IMR-90 (cell line): ENCODE results near the gene DNMT1. TPM values are rescaled to one million over a fixed set of nuclear protein-coding genes. Genes with fewer than 3 reads are reported as not detected.

ENCODE experiments used
- ATAC-seq: fragments of 200-7000 bp; cut with Tn5 transposase; 2 replicates; pipeline ENCODE4 v1.9.1; 2020; ENCODE audit warnings: low read depth, mild to moderate bottlenecking, moderate library complexity
- BruUV-seq: library from RNA; stranded (reverse); fragments of 400-500 nt; replicated peaks from 2 replicates; lab custom pipeline; 2021; lab: Mats Ljungman, UMichigan
- CTCF ChIA-PET: fragments of 300-600 bp; formaldehyde crosslinking; extraction: SDS; loops from one replicate; lab custom pipeline; 2021; ENCODE audit warnings: antibody characterized with exemption; lab: Yijun Ruan, JAX
- POLR2A ChIA-PET: fragments of 300-600 bp; sonication (Branson Sonifier 250); formaldehyde crosslinking; loops from one replicate; lab custom pipeline; 2022; ENCODE audit warnings: antibody characterized with exemption; ENCODE audit not compliant: unreplicated experiment; lab: Charles Lee
- DNase-seq: peaks from one replicate; pipeline ENCODE4 v3.0.0; 2013
- H2AFZ ChIP-seq: replicated peaks from 2 replicates; pipeline ENCODE3; 2013; ENCODE audit warnings: low read length, mild to moderate bottlenecking; ENCODE audit not compliant: poor library complexity
- H2AK5ac ChIP-seq: 2 replicates; pipeline ENCODE4 v1.6.1; 2013; ENCODE audit warnings: low read depth, low read length, inconsistent platforms
- H2AK9ac ChIP-seq: replicated peaks from 2 replicates; pipeline ENCODE3; 2013; ENCODE audit warnings: mild to moderate bottlenecking, low read depth, low read length, moderate library complexity; ENCODE audit not compliant: poor library complexity
- H2BK120ac ChIP-seq: 2 replicates; pipeline ENCODE4 v1.6.1; 2013; ENCODE audit warnings: low read depth, low read length, inconsistent platforms
- H2BK15ac ChIP-seq: 3 replicates; pipeline ENCODE4 v1.6.1; 2013; ENCODE audit warnings: low read depth, low read length, inconsistent platforms
- H2BK20ac ChIP-seq: 2 replicates; pipeline ENCODE4 v1.6.1; 2013; ENCODE audit warnings: low read depth, mild to moderate bottlenecking, inconsistent platforms, low read length, moderate library complexity
- H2BK5ac ChIP-seq: 2 replicates; pipeline ENCODE4 v1.6.1; 2013; ENCODE audit warnings: mild to moderate bottlenecking, low read depth, low read length, inconsistent platforms; ENCODE audit not compliant: poor library complexity, severe bottlenecking
- H3K14ac ChIP-seq: replicated peaks from 2 replicates; pipeline ENCODE4 v1.6.1; 2013; ENCODE audit warnings: low read depth, low read length, inconsistent platforms
- H3K18ac ChIP-seq: 2 replicates; pipeline ENCODE4 v1.6.1; 2013; ENCODE audit warnings: low read depth, low read length, control low read depth
- H3K23ac ChIP-seq: 2 replicates; pipeline ENCODE4 v1.6.1; 2013; ENCODE audit warnings: low read depth, low read length, inconsistent platforms
- H3K27ac ChIP-seq: 2 replicates; pipeline ENCODE4 v1.5.1; 2013; ENCODE audit warnings: mild to moderate bottlenecking, control low read depth, low read length; ENCODE audit not compliant: insufficient read depth
- H3K27me3 ChIP-seq: 2 replicates; pipeline ENCODE4 v1.6.1; 2013; ENCODE audit warnings: low read length; ENCODE audit not compliant: control insufficient read depth, insufficient read depth
- H3K36me3 ChIP-seq: 2 replicates; pipeline ENCODE4 v1.6.1; 2013; ENCODE audit warnings: low read length, mixed read lengths; ENCODE audit not compliant: control insufficient read depth, insufficient read depth
- H3K4ac ChIP-seq: 2 replicates; pipeline ENCODE4 v1.6.1; 2013; ENCODE audit warnings: low read depth, low read length, inconsistent platforms
- H3K4me1 ChIP-seq: 2 replicates; pipeline ENCODE4 v1.6.1; 2013; ENCODE audit warnings: low read length, mixed read lengths; ENCODE audit not compliant: control insufficient read depth, insufficient read depth
- H3K4me2 ChIP-seq: 2 replicates; pipeline ENCODE4 v1.6.1; 2013; ENCODE audit warnings: low read depth, mild to moderate bottlenecking, control low read depth, low read length, moderate library complexity
- H3K4me3 ChIP-seq: 2 replicates; pipeline ENCODE4 v1.5.1; 2013; ENCODE audit warnings: low read depth, mild to moderate bottlenecking, control low read depth, low read length, moderate library complexity; ENCODE audit not compliant: insufficient read depth
- H3K56ac ChIP-seq: 2 replicates; pipeline ENCODE4 v1.6.1; 2013; ENCODE audit warnings: low read length, inconsistent platforms; ENCODE audit not compliant: insufficient read depth; ENCODE audit errors: extremely low read depth
- H3K79me1 ChIP-seq, 2 experiments: 2 replicates each; pipeline ENCODE4 v1.6.1; 2013; ENCODE audit warnings: low read length in 2 of 2, inconsistent platforms in 1 of 2, low read depth in 1 of 2
- H3K9ac ChIP-seq: 2 replicates; pipeline ENCODE4 v1.6.1; 2013; ENCODE audit warnings: low read depth, low read length, control low read depth
- H3K9me1 ChIP-seq: 2 replicates; pipeline ENCODE4 v1.6.1; 2013; ENCODE audit warnings: low read length, inconsistent platforms; ENCODE audit not compliant: insufficient read depth
- H3K9me3 ChIP-seq: 2 replicates; pipeline ENCODE4 v1.6.1; 2013; ENCODE audit warnings: low read length; ENCODE audit not compliant: control insufficient read depth, insufficient read depth
- H4K20me1 ChIP-seq: 2 replicates; pipeline ENCODE4 v1.6.1; 2013; ENCODE audit warnings: low read length, inconsistent platforms; ENCODE audit not compliant: insufficient read depth
- H4K5ac ChIP-seq: 2 replicates; pipeline ENCODE4 v1.6.1; 2013; ENCODE audit warnings: mild to moderate bottlenecking, low read depth, low read length, control low read depth
- H4K8ac ChIP-seq, 2 experiments: 2 replicates each; pipeline ENCODE4 v1.6.1; 2013; ENCODE audit warnings: low read depth in 2 of 2, low read length in 2 of 2, control low read depth in 1 of 2, inconsistent platforms in 1 of 2
- H4K91ac ChIP-seq: 2 replicates; pipeline ENCODE4 v1.6.1; 2013; ENCODE audit warnings: low read depth, low read length, inconsistent platforms; ENCODE audit not compliant: insufficient read depth
- CHD1 ChIP-seq: IDR thresholded peaks from 2 replicates; pipeline ENCODE4 v1.6.1; 2012; ENCODE audit warnings: low read depth, low read length, improper control_type of control experiment
- FOS ChIP-seq: fragments of 150-350 bp; IDR thresholded peaks from 2 replicates; pipeline ENCODE4 v1.6.1; 2016; ENCODE audit warnings: low read depth, low read length
- MAFK ChIP-seq: IDR thresholded peaks from 2 replicates; pipeline ENCODE4 v1.6.1; 2012; ENCODE audit warnings: low read depth, low read length, improper control_type of control experiment
- MAZ ChIP-seq: IDR thresholded peaks from 2 replicates; pipeline ENCODE4 v1.6.1; 2012; ENCODE audit warnings: low read depth, mild to moderate bottlenecking, low read length, improper control_type of control experiment, moderate library complexity, borderline replicate concordance
- MXI1 ChIP-seq: IDR thresholded peaks from 2 replicates; pipeline ENCODE4 v1.6.1; 2012; ENCODE audit warnings: low read depth, mild to moderate bottlenecking, low read length, moderate library complexity, borderline replicate concordance
- NFE2L2 ChIP-seq: fragments of 150-350 bp; IDR thresholded peaks from 2 replicates; pipeline ENCODE4 v1.6.1; 2016; ENCODE audit warnings: low read depth, mild to moderate bottlenecking, low read length
- RAD21 ChIP-seq: IDR thresholded peaks from 2 replicates; pipeline ENCODE4 v1.6.1; 2012; ENCODE audit warnings: low read length, improper control_type of control experiment
- RCOR1 ChIP-seq: IDR thresholded peaks from 2 replicates; pipeline ENCODE4 v1.6.1; 2012; ENCODE audit warnings: mild to moderate bottlenecking, low read length, improper control_type of control experiment; ENCODE audit not compliant: insufficient replicate concordance
- WGBS, 2 experiments: methylation state at CpG; one replicate each; pipeline versions ENCODE4 v1.1.5 to v1.1.7; 2013; ENCODE audit warnings: missing lambda C conversion rate in 2 of 2; ENCODE audit not compliant: insufficient read length in 1 of 2; ENCODE audit errors: extremely low coverage in 2 of 2; 5-methylcytosine and 5-hydroxymethylcytosine counted together
- dilution Hi-C: fragments of 300-500 bp; cut with HindIII; formaldehyde crosslinking; loops from one replicate; pipeline ENCODE4 v1.14.3; 2018; ENCODE audit warnings: low sequenced_read_pairs; ENCODE audit not compliant: unreplicated experiment
- in situ Hi-C: fragments of 300-500 bp; cut with MboI; formaldehyde crosslinking; loops from 3 replicates; pipeline ENCODE4 v1.14.3; 2019; ENCODE audit warnings: low sequenced_read_pairs, inconsistent platforms, mixed read lengths
- intact Hi-C: fragments of 100-400 bp; cut with micrococcal nuclease; formaldehyde crosslinking; loops from 2 replicates; pipeline ENCODE4 v1.10.0; 2022
- polyA plus RNA-seq, 3 experiments: library from polyadenylated mRNA; depleted of rRNA; stranded (reverse); fragments of >200 nt; gene quantifications; 2 replicates each; pipeline ENCODE4 v1.2.3, GENCODE V29; 2012; ENCODE audit warnings: low replicate concordance in 1 of 3
- total RNA-seq: library from RNA; depleted of rRNA; stranded (reverse); fragments of >200 nt; gene quantifications from 2 replicates; pipeline ENCODE4 v1.2.3, GENCODE V29; 2012
- TF ChIP-seq, protein P1 (sequence below): fragments of 150-350 bp; IDR thresholded peaks from 2 replicates; pipeline ENCODE4 v1.6.1; 2016; ENCODE audit warnings: low read depth, mild to moderate bottlenecking, low read length, moderate library complexity, borderline replicate concordance
- TF ChIP-seq, protein P2 (sequence below): fragments of 150-350 bp; IDR thresholded peaks from 2 replicates; pipeline ENCODE4 v1.6.1; 2017; ENCODE audit warnings: mild to moderate bottlenecking, antibody characterized with exemption, low read length, low read depth

Gene DNMT1
- total and polyA plus RNA-seq, 2 of the 4 experiments (the other 2 are of a cell fraction), result 26.2 to 83.6 TPM

DNA sequence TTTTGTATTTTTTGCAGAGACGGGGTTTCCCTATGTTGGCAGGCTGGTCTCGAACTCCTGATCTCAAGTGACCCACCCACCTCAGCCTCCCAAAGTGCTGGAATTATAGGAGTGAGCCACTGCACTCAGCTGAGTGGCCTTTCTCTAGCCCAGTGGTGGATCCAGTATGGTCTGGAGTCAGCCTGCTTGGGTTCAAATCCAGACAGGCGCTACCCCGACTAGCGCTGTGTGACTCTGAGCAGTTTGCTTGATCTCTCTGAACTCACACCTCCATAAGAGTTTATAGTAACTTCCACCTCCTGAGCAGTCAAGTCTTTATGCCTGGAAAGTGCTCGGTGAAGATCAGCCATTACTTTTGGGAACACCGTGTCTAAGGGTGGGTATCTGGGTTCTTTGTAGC lies 25.9 kb upstream of the DNMT1 start:
- WGBS, 2 experiments, result no CpG with 5 or more reads among the region's 7 CpGs
- intact Hi-C loops (no loop called here), in situ Hi-C loops (no loop called here), dilution Hi-C loops (no loop called here)
- no peak for TF ChIP-seq FOS
- no peak for TF ChIP-seq RCOR1
- TF ChIP-seq MAZ, result no peak
- TF ChIP-seq, protein P1, sequence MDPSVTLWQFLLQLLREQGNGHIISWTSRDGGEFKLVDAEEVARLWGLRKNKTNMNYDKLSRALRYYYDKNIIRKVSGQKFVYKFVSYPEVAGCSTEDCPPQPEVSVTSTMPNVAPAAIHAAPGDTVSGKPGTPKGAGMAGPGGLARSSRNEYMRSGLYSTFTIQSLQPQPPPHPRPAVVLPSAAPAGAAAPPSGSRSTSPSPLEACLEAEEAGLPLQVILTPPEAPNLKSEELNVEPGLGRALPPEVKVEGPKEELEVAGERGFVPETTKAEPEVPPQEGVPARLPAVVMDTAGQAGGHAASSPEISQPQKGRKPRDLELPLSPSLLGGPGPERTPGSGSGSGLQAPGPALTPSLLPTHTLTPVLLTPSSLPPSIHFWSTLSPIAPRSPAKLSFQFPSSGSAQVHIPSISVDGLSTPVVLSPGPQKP, result no peak
- no peak for TF ChIP-seq CHD1
- no peak for TF ChIP-seq MXI1
- TF ChIP-seq, protein P2, sequence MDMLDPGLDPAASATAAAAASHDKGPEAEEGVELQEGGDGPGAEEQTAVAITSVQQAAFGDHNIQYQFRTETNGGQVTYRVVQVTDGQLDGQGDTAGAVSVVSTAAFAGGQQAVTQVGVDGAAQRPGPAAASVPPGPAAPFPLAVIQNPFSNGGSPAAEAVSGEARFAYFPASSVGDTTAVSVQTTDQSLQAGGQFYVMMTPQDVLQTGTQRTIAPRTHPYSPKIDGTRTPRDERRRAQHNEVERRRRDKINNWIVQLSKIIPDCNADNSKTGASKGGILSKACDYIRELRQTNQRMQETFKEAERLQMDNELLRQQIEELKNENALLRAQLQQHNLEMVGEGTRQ, result no peak
- no peak for TF ChIP-seq RAD21
- TF ChIP-seq MAFK, result no peak
- TF ChIP-seq NFE2L2, result no peak
- Histone ChIP-seq H3K9me1 (peaks cover 14% of the 10 kb centered on the region), H3K9ac (no peak overlapping the region), H3K56ac (no peak overlapping the region), H3K9me3 (no peaks in the 10 kb centered on the region), H2AK9ac (no peak overlapping the region), H3K14ac (no peak overlapping the region), H3K27me3 (no peaks in the 10 kb centered on the region), H3K36me3 (peaks cover 38% of the 10 kb centered on the region), H3K79me1 (peaks cover 3 to 52% of the 10 kb centered on the region in 2 experiments; a peak in 3 of 4 replicates), H3K4me1 (peaks cover 5% of the 10 kb centered on the region), H3K4ac (no peak overlapping the region), H2BK5ac (no peak overlapping the region), H3K23ac (no peak overlapping the region), H2BK20ac (no peak overlapping the region; the same call in 1 of the 2 replicates), H2AFZ (no peak overlapping the region), H3K18ac (no peak overlapping the region), H3K27ac (no peak overlapping the region), H2AK5ac (no peak overlapping the region), H2BK15ac (no peak overlapping the region), H4K8ac (peak overlapping the region in 1 of 2 experiments; percentile 42; a peak in 1 of 4 replicates), H4K5ac (no peak overlapping the region), H4K20me1 (peaks cover 9% of the 10 kb centered on the region), H2BK120ac (no peak overlapping the region), H4K91ac (no peak overlapping the region), H3K4me3 (no peak overlapping the region), H3K4me2 (no peak overlapping the region)
- DNase-seq (no peak), ATAC-seq (no peak)
- ChIA-PET POLR2A (interaction anchor here (0.5 to 0.8 kb wide), 2 partner anchors 8 to 275 kb away, joined by 3 to 5 read pairs; no protein-coding TSS in a partner anchor), CTCF (no interaction called here)
- BruUV-seq, result no TSS peak
